Left renal pelvis (tissue), 4 donors: ENCODE data around the gene NGEF. TPM values are rescaled to one million over a fixed set of nuclear protein-coding genes. Genes with fewer than 3 reads are reported as not detected.

Source experiments
- DNase-seq, 4 donors: peaks; one replicate each; pipeline ENCODE4 v3.0.0-alpha.2; 2013; ENCODE audit warnings: low read depth in 4 of 4, low spot score in 3 of 4
- polyA plus RNA-seq, 4 donors: library from polyadenylated mRNA; unstranded; fragments of 120-200 nt; gene quantifications; one replicate each; pipeline ENCODE4 v1.2.1, GENCODE V29; 2013; ENCODE audit not compliant: insufficient read length in 4 of 4

NGEF gene
- polyA plus RNA-seq, 4 donors: 2.3 to 7.2 (median 3.5) TPM

DNA sequence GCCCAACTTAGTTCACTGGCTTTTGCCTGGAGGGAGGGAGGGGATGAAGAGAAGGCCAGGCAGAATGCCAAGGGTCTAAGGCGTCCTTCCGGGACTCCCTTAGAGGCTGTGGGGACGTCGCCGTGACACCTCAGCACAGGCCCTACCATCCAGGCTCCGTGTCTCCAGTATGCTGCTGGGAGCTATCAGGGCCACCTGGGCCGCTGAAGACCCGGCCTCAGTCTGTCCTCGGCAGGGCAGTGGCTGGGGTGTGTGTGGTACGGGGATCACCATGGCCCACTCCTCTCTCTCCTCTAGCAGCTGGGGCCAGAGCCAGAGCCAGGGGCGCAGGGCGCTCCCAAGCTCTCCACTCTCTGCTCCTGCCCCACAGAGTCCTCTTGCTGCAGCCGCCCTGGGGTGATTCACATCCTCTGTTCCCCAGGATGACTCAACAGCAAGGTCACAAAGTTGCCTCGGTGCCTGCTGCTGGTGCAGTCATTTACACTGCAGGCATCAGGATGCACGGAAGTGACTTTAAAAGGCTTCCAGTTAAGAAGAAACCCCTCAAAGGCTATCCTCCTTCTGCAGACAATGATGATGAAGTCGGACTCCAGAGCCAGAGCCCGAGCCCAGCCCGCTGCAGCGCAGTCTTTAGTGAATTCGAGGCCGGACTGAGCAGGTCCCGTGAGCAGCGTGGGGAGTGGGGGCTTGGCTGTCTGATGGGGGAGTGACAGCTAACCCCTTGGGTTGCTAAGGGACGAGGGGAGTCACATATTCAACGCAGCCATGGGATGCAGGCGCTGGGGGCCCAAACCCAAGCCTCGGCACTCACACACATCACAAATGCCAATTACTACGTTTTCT, 111.1 kb downstream of the NGEF start:
- DNase-seq: no peak

DNA sequence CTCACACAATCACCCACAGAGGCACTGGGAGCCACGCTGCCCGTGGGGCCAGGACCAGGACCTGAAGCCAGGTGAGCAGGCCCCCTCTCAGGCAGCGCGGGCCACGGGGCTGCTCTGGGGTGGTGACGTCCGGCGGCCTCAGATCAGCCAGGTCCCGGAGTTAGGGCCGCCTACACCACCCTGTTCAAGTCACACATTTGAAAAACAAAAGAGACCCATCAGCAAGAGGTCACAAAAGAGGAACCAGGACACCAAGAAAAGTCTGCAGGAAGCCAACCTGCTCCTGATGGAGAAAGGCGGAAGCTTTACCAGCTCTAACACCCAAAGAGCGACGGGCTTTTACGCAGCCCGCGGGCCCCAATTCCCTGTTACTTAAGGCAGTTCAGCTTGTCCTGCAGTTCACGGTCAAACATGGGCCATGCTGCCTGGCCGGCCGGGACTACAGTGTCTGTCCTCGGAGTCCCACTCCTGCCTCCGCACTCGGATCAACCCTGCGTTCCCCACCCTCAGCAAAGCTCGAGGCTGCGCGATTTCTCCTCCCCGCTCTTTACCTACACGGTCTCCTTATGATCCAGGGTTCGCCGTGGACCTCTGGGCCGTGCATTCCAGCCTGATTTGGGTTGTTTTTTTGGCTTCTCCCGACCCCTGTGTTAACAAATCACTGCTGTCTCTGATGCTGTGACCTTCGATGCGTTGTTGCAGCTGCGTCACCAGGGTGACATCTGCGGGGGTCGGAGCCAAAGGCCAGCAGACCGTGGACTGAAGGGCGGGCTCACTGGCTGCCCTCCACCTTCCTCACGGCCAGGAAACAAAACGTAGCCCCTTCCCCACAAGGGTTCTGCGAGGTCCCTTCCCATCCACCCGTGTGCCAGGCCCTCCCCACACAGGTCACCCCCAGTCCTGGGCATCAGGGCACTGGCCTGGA, 112.0 kb downstream of the NGEF start:
- peak in 1 of 4 donors; percentile 17 for DNase-seq

DNA sequence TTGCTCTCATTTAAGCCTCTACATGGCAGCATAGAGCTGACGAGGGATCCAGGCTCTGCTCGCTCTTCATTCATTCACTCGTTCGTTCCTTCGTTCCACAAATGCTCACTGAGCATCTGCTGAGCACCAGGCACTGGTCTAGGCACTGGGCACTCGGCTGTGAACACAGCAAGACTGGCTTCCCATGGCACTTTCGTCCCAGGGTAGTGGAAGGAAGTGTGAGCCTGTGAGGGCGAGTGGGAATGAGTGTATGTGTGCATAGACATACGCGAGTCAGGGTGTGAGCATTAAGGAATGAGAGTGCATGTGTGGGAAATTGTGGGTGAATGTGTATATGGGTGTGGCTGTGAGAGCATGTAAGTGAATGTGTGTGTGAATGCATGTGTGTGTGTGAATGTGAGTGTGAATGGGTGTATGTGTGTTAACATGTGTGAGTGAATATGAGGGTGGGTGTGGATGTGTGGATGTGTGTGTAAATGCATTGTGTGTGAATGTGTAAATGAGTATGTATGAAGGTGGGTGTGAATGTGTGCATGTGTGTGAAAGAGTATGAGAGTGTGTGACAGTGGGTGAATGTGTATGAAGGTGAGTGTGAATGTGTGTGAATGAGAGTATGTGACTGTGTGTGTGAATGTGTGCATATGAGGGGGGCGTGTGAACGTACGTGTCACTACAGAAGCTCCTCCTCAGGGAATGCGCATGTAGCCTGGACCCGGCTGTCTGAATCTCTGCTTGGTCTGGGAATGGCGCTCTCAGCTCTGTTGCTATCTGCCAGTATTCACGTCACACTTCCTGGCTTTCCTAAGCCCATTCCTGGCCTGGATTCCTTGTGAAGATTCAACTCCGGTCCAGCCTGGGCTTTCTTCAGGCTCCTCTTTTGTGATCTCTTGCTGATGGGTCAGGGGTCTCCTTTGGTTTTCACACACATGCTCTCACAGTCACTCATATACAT, 114.2 kb downstream of the NGEF start:
- DNase-seq: no peak

DNA sequence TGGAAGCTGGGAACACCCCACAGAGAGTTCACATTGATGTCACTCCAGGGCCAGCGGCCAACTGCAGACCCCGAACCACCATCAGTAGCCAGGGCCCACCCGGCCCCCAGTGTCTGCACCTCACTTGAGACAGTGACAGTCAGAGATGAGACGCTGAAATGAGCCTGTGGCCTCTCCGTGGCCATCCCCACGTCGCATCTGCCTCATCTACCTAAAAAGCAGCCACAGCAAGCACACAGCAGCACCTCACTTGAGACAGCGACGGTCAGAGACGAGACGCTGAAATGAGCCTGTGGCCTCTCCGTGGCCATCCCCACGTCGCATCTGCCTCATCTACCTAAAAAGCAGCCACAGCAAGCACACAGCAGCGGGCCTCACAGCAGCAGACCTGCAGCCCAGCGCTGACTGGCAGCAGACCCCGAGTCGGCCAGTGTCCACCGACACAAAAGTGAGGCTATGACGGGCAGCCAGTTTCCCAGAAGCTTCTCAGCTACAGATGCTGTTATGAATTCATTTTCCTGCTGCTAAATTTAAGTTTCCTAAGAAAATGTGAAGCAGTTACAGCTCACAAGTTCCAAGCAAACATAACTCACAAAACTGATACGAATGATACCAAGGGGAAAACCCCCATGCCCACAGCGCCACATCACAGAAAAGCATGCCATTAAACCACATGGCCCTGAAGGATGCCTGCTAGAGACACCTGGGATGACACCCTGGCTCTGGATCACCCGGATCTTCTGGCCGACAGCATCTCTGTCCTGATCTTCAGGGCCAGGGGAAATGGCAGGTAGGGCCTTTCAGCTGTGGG, 115.3 kb downstream of the NGEF start:
- no peak for DNase-seq

DNA sequence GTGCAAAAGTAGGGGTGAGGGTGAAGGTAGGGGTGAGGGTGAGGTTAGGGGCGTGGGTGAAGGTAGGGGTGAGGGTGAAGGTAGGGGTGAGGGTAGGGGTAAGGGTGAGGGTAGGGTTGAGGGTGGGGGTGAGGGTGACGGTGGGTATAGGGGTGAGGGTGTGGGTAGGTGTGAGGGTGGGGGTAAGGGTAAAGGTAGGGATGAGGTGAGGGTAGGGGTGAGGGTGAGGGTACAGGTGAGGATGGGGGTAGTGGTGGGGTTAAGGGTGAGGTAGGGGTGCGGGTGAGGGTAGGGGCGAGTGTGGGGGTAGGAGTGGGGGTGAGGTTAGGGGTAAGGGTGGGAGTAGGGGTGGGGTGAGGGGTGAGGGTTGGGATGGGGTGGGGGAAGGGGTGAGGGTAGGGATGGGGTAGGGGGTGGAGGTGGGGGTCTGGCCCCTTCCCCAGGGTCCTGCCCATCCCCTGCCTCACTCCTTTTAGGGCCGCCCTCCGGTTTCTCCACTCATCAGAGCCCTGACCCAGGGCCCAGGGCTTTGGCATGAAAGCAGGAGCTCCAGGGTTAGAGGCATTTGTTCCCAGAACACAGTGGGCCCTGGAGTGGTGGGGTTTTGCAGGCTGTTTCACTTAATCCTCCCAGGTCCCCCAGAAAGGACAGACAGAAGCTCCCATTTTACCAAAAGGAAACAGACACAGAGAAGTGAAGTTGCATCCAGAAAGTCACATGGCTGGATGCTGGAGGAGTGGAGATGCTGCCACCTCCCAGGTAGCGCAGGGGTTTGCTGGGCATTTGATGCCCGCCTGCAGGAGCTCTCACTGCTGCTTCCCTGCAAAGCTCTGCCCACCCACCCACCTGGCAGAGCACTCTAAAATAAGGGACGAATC, 116.1 kb downstream of the NGEF start:
- no peak for DNase-seq

DNA sequence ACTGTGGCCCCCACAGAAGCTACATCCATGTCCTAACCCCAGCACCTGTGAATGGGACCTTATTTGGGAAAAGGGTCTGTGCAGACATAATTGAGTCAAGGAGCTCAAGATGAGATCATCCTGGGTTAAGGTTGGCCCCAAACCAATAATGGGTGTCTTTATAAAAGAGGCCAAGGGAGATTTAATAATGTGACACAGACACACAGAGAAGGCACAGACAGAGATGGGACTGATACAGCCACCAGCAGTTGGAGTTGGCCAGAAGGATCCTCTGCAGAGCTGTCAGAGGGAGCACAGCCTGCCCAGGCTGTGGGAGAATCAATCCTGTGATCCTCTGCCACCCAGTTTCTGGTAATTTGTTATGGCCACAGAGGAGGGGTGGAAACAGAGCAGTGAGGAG, 116.9 kb downstream of the NGEF start:
- no peak for DNase-seq

DNA sequence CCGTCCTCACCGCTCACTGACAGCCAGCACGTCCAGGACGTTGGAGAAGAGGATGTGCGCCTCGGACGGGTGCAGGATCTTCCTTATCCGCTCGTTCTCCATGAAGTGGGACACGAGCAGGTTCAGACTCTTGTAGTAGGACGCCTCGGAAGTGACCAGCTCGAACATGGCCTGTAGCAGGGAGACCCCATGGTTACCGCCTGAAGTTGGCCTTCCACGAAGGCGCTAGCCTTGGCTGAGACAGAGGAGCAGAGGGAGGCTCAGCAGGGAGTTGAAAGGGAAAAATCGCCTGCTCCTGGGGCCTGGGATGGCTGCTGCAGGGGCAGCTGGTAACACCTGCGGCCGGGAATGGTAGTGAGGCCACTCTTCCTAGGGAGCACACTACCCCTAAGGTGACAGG, 118.3 kb downstream of the NGEF start:
- no peak for DNase-seq

DNA sequence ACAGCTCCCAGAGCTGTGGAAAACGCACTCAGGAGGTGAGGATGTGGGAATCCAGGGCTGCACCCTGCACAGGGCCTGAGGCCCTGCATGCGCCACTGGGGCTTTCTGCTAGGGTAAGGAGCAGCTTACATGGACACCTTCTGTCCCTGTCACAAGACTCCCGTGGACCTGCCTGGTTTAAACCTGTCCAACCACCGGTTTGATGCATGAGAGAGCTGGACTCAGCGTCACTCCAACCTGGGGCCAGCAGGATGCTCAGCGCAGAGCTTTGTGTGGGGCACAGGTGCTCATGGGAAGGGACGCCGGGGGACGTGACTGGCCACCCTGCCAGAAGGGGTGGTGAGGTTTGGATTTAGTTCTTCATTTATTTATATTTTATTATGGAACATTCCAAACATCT, 118.8 kb downstream of the NGEF start:
- DNase-seq: no peak

DNA sequence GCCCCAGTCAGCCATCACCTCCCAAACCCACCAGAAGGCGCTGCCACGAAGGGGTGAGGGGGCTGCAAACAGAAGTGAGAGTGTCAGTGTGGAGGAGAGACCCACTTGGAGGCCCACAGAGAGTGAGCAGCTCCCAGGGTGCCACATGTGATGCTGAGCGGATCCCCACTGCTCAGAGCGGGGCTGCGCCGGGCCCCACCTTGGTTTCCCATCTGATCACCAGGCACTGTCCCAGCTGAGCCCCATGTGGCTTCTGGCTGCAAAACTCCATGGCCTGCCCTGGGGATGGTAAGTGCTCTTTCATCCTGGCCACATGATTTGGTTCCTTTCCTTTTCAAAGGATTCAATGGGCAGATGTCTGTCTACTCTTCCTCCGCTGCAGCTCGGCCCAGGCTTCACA, 119.2 kb downstream of the NGEF start:
- DNase-seq: no peak

DNA sequence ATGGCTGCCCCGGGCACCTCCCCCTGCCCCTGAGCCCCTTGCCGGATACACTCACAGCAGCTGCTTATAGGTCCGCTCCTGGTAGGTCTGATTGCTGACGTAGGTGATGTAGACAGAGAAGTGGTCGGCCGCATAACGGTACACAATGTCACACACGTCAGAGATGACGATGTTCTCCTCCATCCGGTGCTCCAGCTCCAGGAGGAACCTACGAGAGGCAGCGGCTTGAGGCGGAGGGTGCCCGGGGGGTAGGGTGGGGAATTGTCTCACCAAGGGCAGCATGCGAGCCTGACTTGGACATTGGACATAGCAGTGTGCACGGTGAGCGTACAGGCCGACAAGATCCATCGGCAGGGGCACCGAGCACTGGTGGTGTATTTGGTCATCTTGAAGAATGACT, 120.2 kb downstream of the NGEF start:
- DNase-seq: no peak

DNA sequence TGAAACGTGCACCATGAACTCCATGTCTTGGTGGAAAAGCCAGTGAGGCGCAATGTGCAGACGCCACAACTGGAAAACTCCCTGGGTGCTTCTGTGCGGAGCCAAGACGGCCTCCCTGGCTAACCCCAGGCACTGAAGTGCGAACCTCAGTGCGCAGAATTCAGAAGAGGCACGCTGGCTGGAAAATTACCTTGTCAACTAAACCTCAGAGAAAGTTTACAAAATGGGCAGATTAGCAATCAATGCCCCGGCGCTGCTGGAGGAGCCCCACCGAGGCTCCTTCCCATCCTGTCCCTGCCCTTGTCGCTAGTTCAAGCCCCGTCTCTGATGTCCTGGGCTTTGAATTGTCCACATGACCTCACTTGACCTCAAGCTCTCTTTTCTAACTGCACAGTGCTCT, 120.8 kb downstream of the NGEF start:
- DNase-seq: no peak

DNA sequence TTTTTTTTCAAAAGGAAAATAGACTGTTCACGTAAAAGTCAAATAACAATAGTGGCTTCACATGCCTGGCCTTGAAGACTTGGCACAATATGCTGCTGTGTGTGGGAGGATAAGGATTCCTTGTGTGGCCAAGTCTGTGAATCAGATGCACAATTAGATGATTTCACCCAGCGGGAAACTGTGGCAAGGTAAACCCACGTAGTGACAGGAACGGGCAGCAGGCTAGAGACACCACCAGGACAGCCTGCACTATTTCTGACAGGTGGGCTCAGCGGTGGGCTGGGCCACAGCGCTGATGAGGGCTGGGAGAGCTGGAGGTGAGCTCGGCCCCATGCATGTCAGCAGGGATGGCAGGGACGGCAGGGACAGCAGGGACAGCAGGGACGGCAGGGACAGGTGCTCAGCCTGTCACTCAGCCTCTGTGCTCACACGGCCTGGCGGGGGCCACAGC, 121.4 kb downstream of the NGEF start:
- no peak for DNase-seq

DNA sequence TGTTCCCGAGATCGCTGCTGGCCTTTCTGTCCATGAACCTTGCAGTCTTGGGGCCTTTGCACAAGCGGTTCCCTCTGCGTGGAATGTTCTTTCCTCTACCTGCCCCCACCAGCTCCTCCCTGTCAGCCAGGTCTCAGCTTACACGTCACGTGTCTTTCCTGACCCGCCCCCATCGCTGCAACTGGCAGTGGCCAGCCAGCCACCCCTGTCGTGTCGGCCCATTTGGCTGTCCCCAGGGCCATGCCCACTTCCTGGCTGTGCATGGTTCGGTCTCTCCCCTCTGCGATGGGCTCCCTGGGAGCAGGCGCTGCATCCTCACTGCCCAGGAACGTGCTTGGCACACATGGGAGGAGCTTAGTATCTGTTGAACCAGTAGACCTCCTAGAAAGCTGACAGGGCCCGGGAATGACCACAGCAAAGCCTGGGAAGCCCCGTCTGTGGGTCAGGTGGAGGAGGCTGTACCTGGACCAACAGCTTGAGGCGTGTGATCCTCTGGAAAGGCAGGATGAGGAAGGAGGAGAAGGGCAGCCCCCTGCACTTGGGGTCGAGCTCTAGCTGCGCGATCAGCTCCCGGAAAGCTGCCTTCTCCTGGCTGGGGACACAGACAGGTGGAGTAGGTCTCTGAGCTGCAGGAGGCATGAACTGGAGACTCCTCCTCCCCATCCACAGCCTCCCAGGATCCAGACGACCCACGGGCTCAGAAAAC, 122.0 kb downstream of the NGEF start:
- DNase-seq: peak in 3 of 4 donors; percentile 26 to 49 (median 43)

DNA sequence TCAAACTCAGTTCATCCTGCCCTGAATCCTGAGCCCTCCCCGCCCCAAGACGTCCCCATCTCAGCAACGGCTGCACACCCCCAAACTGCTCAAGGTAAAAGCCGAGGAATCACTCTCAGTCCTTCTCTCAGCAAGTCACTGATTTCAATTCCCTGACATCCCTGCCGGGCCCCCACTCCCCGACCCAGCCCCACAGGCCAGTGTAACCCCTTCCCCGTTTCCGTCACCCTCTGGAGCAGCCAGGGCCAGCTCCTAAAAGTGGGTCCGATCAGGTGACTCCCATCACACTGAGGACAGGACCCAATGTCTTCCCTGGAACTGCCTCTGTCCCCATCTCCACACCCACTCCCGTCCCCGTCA, 122.5 kb downstream of the NGEF start:
- DNase-seq: no peak

DNA sequence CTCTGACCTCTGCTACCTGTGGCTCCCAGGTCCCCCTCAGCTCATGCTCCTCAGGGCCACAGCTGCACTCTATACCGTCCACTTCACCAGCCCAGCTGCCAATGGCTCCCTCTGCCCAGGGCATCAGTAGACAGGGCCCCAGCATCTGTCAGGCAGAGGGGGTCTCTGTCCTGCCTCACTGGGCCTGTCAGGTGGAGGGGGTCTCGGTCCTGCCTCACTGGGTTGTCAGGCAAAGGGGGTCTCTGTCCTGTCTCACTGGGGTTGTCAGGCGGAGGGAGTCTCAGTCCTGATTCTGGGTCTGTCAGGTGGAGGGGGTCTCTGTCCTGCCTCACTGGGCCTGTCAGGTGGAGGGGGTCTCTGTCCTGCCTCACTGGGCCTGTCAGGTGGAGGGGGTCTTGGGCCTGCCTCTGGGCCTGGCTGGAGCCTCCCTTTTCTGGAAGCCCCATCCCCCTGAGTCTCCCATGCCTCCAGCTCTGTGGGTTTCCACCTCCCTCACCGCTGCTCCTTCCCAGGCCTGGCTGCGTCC, 123.1 kb downstream of the NGEF start:
- DNase-seq: no peak

DNA sequence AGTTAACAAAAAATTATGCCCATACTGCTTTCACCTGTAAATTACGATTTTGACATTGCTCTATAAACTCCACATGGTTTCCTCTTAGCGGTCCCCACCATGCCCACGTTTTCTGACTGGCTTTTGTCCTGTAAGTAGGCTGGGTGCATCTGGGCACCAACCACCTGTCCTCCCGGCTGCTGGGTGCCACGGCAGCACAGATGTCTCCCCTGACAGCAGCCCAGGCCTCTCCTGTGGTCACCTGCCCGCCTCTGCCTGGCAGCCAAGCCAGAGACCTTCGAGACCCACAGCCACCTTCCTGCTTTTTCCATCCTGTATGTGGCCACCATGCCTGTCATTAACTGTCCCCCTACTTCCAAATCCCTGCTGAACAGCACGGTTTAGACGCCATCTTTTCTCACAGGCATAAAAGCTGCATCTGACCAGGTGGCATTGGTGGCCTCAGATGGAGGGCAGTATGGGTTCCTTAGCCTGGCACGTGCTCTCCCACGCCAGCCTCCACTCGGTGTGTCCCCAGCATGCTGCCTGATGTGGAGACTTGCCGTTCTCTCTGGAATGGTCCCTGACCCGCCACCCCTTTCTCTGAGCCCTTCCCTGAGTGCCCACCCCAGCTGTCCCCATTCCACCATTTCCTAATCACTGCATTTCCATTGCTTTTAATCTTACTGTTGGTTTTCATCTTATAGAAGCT, 124.1 kb downstream of the NGEF start:
- DNase-seq: no peak

DNA sequence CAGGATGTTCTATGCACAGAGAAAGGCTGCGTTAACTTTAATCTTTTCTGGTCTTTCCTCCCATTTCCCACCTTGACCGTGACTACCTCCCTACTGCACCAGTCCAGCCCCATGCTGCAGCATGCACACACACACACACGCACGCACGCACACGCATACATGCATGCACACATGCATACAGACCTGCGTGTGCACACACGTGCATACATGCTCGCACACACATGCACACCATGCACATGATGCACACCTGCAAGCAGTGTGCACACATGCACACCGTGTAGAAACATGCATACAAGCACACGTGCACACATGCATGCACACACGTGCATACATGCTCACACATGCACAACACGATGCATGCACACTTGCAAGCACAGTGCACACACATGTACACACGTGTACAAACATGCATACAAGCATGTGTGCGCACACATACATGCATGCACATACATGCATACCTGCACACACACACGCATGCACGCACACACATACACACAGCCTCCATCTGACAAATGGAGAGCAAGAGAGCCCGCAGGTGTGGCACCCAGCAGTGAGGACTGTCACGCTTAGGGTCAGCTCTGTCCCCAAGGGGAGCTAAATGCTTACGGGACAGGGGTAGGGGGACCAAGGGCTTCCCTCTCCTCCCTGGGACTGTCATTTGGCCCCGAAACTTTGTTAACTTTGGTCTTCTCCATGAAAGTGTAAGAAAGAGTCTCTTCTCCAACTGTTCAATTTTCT, 124.8 kb downstream of the NGEF start:
- no peak for DNase-seq
